Thyroid gland (tissue), 4 donors: ENCODE measurements around the gene PATZ1.

Experiments
- POLR2A ChIP-seq, 2 donors: fragments of 450-650 bp; IDR thresholded peaks; one replicate each; pipeline ENCODE4 v1.6.1; 2017; ENCODE audit warnings: antibody characterized with exemption in 2 of 2, mild to moderate bottlenecking in 2 of 2, moderate library complexity in 1 of 2
- TF ChIP-seq, protein P1 (sequence below), 6 experiments: fragments of 200-600 bp in 3 of 6; fragments of 450-650 bp in 3 of 6; sonication (generic) in 3 of 6; IDR thresholded peaks; one replicate each; pipeline ENCODE4 v1.5.1; 2016 to 2019; ENCODE audit warnings: antibody characterized with exemption in 6 of 6, mild to moderate bottlenecking in 2 of 6, inconsistent platforms in 1 of 6, moderate library complexity in 1 of 6

DNA sequence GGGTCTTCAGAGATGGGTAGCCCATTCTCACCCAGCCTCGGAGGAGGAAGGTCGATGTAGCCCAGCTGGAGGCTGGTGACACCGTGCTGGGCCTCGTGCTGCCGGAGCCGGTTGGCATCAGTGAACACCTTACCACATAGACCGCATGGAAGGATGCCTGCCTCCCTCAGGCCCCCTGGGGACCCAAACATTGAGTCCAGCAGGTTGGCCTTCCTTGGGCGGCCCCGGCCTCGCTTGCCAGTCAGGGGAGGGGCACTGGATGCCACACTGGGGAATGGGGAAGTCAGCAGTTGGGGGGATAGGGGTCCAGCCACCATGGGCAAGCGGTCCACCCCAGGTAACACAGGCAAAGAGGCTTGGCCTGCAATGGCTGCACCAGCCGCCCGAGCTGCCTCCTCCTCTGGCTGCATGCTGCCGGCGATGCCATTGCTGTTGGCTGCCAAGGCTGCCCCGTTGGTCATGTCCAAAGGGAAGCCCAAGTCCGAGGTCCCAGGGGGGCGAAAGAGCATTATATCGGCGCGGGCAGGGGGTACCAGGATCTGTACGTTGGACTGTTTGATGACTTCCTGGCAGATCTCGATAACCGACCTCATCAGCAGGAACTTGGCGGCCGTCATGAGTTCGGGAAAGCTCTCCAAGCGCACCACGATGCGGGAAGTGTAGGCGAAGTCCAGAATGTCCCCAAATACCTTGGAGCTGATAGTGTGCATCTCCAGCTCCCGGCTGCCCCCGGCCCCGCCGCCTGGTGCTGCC is 1.4 kb downstream of the PATZ1 start:
- TF ChIP-seq, protein P1, sequence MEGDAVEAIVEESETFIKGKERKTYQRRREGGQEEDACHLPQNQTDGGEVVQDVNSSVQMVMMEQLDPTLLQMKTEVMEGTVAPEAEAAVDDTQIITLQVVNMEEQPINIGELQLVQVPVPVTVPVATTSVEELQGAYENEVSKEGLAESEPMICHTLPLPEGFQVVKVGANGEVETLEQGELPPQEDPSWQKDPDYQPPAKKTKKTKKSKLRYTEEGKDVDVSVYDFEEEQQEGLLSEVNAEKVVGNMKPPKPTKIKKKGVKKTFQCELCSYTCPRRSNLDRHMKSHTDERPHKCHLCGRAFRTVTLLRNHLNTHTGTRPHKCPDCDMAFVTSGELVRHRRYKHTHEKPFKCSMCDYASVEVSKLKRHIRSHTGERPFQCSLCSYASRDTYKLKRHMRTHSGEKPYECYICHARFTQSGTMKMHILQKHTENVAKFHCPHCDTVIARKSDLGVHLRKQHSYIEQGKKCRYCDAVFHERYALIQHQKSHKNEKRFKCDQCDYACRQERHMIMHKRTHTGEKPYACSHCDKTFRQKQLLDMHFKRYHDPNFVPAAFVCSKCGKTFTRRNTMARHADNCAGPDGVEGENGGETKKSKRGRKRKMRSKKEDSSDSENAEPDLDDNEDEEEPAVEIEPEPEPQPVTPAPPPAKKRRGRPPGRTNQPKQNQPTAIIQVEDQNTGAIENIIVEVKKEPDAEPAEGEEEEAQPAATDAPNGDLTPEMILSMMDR (IDR thresholded peaks at IDR 0.05), result no peak
- TF ChIP-seq POLR2A (IDR thresholded peaks at IDR 0.05), result no peak
